H9 (cell line): ENCODE data around the gene NTSR1. TPM values are rescaled to one million over a fixed set of nuclear protein-coding genes. Genes with fewer than 3 reads are reported as not detected.

Experiments
- DNase-seq: peaks from one replicate; pipeline ENCODE4 v3.0.0-alpha.2; 2017
- H2AFZ ChIP-seq: one replicate; pipeline ENCODE4 v1.6.1; 2013; ENCODE audit warnings: mild to moderate bottlenecking, low read length, control low read depth, moderate library complexity
- H2AK5ac ChIP-seq: 2 replicates; pipeline ENCODE4 v1.6.1; 2013; ENCODE audit warnings: low read length, control low read depth, mixed read lengths; ENCODE audit not compliant: insufficient read length
- H2BK120ac ChIP-seq: one replicate; pipeline ENCODE4 v1.6.1; 2013; ENCODE audit warnings: low read depth, mild to moderate bottlenecking, low read length, control low read depth, inconsistent platforms; ENCODE audit not compliant: poor library complexity, severe bottlenecking
- H2BK12ac ChIP-seq: 2 replicates; pipeline ENCODE4 v1.6.1; 2013; ENCODE audit warnings: low read length, control low read depth, mixed read lengths, low read depth; ENCODE audit not compliant: insufficient read length
- H2BK15ac ChIP-seq: 2 replicates; pipeline ENCODE4 v1.6.1; 2013; ENCODE audit warnings: low read depth, low read length, control low read depth
- H2BK20ac ChIP-seq: one replicate; pipeline ENCODE4 v1.6.1; 2013; ENCODE audit warnings: low read depth, mild to moderate bottlenecking, low read length, control low read depth, inconsistent platforms; ENCODE audit not compliant: poor library complexity, severe bottlenecking
- H2BK5ac ChIP-seq: 2 replicates; pipeline ENCODE4 v1.6.1; 2013; ENCODE audit warnings: low read length, control low read depth, mixed read lengths; ENCODE audit not compliant: insufficient read length
- H3K14ac ChIP-seq: 2 replicates; pipeline ENCODE4 v1.6.1; 2013; ENCODE audit warnings: low read length, control low read depth; ENCODE audit not compliant: insufficient read depth
- H3K18ac ChIP-seq: 2 replicates; pipeline ENCODE4 v1.6.1; 2013; ENCODE audit warnings: low read depth, mild to moderate bottlenecking, mixed read lengths, low read length, control low read depth; ENCODE audit not compliant: insufficient read length
- H3K23ac ChIP-seq: 2 replicates; pipeline ENCODE4 v1.6.1; 2013; ENCODE audit warnings: low read length, control low read depth, mixed read lengths, low read depth; ENCODE audit not compliant: insufficient read length
- H3K23me2 ChIP-seq: 2 replicates; pipeline ENCODE4 v1.6.1; 2013; ENCODE audit warnings: low read depth, mild to moderate bottlenecking, mixed read lengths, low read length, control low read depth; ENCODE audit not compliant: insufficient read length, poor library complexity, severe bottlenecking
- H3K27ac ChIP-seq: 2 replicates; pipeline ENCODE4 v1.5.1; 2013; ENCODE audit warnings: low read length, control low read depth, mixed read lengths, low read depth; ENCODE audit not compliant: insufficient read length
- H3K27me3 ChIP-seq: 2 replicates; pipeline ENCODE4 v1.6.1; 2013; ENCODE audit warnings: low read length, control low read depth, inconsistent platforms; ENCODE audit not compliant: insufficient read depth
- H3K4ac ChIP-seq: 2 replicates; pipeline ENCODE4 v1.6.1; 2013; ENCODE audit warnings: low read depth, mild to moderate bottlenecking, control low read depth, inconsistent platforms, low read length, moderate library complexity
- H3K4me1 ChIP-seq: 2 replicates; pipeline ENCODE4 v1.6.1; 2013; ENCODE audit warnings: low read length, control low read depth, inconsistent platforms; ENCODE audit not compliant: insufficient read depth
- H3K4me2 ChIP-seq: 2 replicates; pipeline ENCODE4 v1.6.1; 2013; ENCODE audit warnings: low read length, control low read depth, mixed read lengths; ENCODE audit not compliant: insufficient read length, insufficient read depth
- H3K56ac ChIP-seq: 2 replicates; pipeline ENCODE4 v1.6.1; 2013; ENCODE audit warnings: low read depth, mild to moderate bottlenecking, mixed read lengths, low read length, control low read depth; ENCODE audit not compliant: insufficient read length
- H3K79me1 ChIP-seq: 2 replicates; pipeline ENCODE4 v1.6.1; 2013; ENCODE audit warnings: low read depth, mild to moderate bottlenecking, moderate library complexity, low read length, control low read depth, inconsistent platforms; ENCODE audit not compliant: insufficient read depth, poor library complexity, severe bottlenecking
- H3K79me2 ChIP-seq: 2 replicates; pipeline ENCODE4 v1.6.1; 2013; ENCODE audit warnings: low read length, control low read depth, inconsistent platforms; ENCODE audit not compliant: insufficient read depth
- H3K9ac ChIP-seq: 2 replicates; pipeline ENCODE4 v1.6.1; 2013; ENCODE audit warnings: low read length, control low read depth, mixed read lengths; ENCODE audit not compliant: insufficient read length; ENCODE audit errors: extremely low read depth
- H3K9me3 ChIP-seq: one replicate; pipeline ENCODE4 v1.6.1; 2013; ENCODE audit warnings: low read depth, low read length, inconsistent platforms; ENCODE audit not compliant: control insufficient read depth
- H3T11ph ChIP-seq: one replicate; pipeline ENCODE4 v1.6.1; 2013; ENCODE audit warnings: mild to moderate bottlenecking, low read length, control low read depth, inconsistent platforms
- H4K20me1 ChIP-seq: one replicate; pipeline ENCODE4 v1.6.1; 2013; ENCODE audit not compliant: control insufficient read depth, insufficient read length, insufficient read depth
- H4K5ac ChIP-seq: 2 replicates; pipeline ENCODE4 v1.6.1; 2013; ENCODE audit warnings: low read depth, mild to moderate bottlenecking, mixed read lengths, low read length, control low read depth; ENCODE audit not compliant: insufficient read length
- H4K8ac ChIP-seq: replicated peaks from 2 replicates; pipeline ENCODE4 v1.6.1; 2013; ENCODE audit warnings: low read length, control low read depth, mixed read lengths, low read depth; ENCODE audit not compliant: insufficient read length
- H4K91ac ChIP-seq: 2 replicates; pipeline ENCODE4 v1.6.1; 2013; ENCODE audit warnings: low read depth, mild to moderate bottlenecking, moderate library complexity, mixed read lengths, low read length, control low read depth; ENCODE audit not compliant: insufficient read length
- H3K27ac Mint-ChIP-seq, 3 experiments: 2 replicates in 2 of 3; 3 replicates in 1 of 3; pipeline ENCODE4 v1.8.0; 2020 to 2021; ENCODE audit warnings: mixed read lengths in 3 of 3, mild to moderate bottlenecking in 1 of 3, moderate library complexity in 1 of 3
- H3K27me3 Mint-ChIP-seq: 2 replicates; pipeline ENCODE4 v1.8.0; 2021; ENCODE audit warnings: low read depth, mild to moderate bottlenecking, moderate library complexity, mixed read lengths
- H3K36me3 Mint-ChIP-seq, 3 experiments: 2 replicates in 2 of 3; 3 replicates in 1 of 3; pipeline ENCODE4 v1.8.0; 2020 to 2021; ENCODE audit warnings: low read depth in 3 of 3, mixed read lengths in 3 of 3; ENCODE audit not compliant: insufficient read depth in 1 of 3
- H3K4me1 Mint-ChIP-seq, 2 experiments: 2 replicates each; pipeline ENCODE4 v1.8.0; 2020; ENCODE audit warnings: mixed read lengths in 2 of 2
- H3K4me3 Mint-ChIP-seq, 2 experiments: 2 replicates in 1 of 2; 3 replicates in 1 of 2; pipeline ENCODE4 v1.8.0; 2020 to 2021; ENCODE audit warnings: mild to moderate bottlenecking in 2 of 2, mixed read lengths in 2 of 2, moderate library complexity in 1 of 2
- H3K9me3 Mint-ChIP-seq, 2 experiments: 2 replicates in 1 of 2; 3 replicates in 1 of 2; pipeline ENCODE4 v1.8.0; 2020; ENCODE audit warnings: mild to moderate bottlenecking in 2 of 2, mixed read lengths in 2 of 2, moderate library complexity in 1 of 2
- CTCF ChIP-seq: fragments of 200-600 bp; sonication (generic); conservative IDR thresholded peaks from 3 replicates; pipeline ENCODE4 v1.8.0; 2021; ENCODE audit warnings: antibody characterized with exemption, mild to moderate bottlenecking
- WGBS: extraction: QIAGEN DNeasy Blood & Tissue Kit; methylation state at CpG from one replicate; pipeline ENCODE4 v1.1.7; 2013; ENCODE audit warnings: missing lambda C conversion rate, low lambda C conversion rate, mixed read lengths; ENCODE audit not compliant: insufficient read length; ENCODE audit errors: extremely low coverage; 5-methylcytosine and 5-hydroxymethylcytosine counted together
- total RNA-seq: library from RNA; stranded (reverse); gene quantifications from 2 replicates; pipeline ENCODE4 v1.2.1, GENCODE V29; 2021

The NTSR1 gene
- total RNA-seq, 1 experiment from 2014 or later, result 0.11 TPM

GRCh38 chr20:62702013-62702300 lies 6.7 kb upstream of the NTSR1 start:
- H3K4me2 ChIP-seq, result no peak overlapping the region
- H3K4ac ChIP-seq, result no peak overlapping the region
- H3K79me2 ChIP-seq, result no peaks in the 10 kb centered on the region
- Mint-ChIP-seq H3K36me3 (no peaks in the 10 kb centered on the region), H3K4me3 (no peak overlapping the region), H3K9me3 (no peaks in the 10 kb centered on the region), H3K27me3 (peaks cover 30% of the 10 kb centered on the region), H3K4me1 (peaks cover 0 to 5% of the 10 kb centered on the region in 2 experiments; a peak in 2 of 4 replicates), H3K27ac (no peak overlapping the region)
- H4K8ac ChIP-seq, result no peak overlapping the region
- no peaks in the 10 kb centered on the region for H3K9me3 ChIP-seq
- H3K23me2 ChIP-seq, result no peaks in the 10 kb centered on the region
- H2AK5ac ChIP-seq, result no peak overlapping the region
- H2BK15ac ChIP-seq, result no peak overlapping the region
- H3K23ac ChIP-seq, result no peak overlapping the region
- H3K18ac ChIP-seq, result no peak overlapping the region
- no peak overlapping the region for H3T11ph ChIP-seq
- H3K9ac ChIP-seq, result no peak overlapping the region
- H3K27ac ChIP-seq, result no peak overlapping the region
- no peak overlapping the region for H2BK5ac ChIP-seq
- no peaks in the 10 kb centered on the region for H3K4me1 ChIP-seq
- no peaks in the 10 kb centered on the region for H3K79me1 ChIP-seq
- H2BK12ac ChIP-seq, result no peak overlapping the region
- no peak for DNase-seq
- no peaks in the 10 kb centered on the region; the same call in 1 of the 2 replicates for H3K27me3 ChIP-seq
- H2BK20ac ChIP-seq, result no peak overlapping the region
- H3K14ac ChIP-seq, result no peak overlapping the region; the same call in 1 of the 2 replicates
- H2BK120ac ChIP-seq, result no peak overlapping the region
- TF ChIP-seq CTCF, result no peak
- H4K20me1 ChIP-seq, result no peaks in the 10 kb centered on the region
- WGBS, result no CpG with 5 or more reads among the region's 11 CpGs
- H3K56ac ChIP-seq, result no peak overlapping the region
- no peak overlapping the region for H4K91ac ChIP-seq
- H2AFZ ChIP-seq, result no peak overlapping the region
- H4K5ac ChIP-seq, result no peak overlapping the region
